ENCODE results near the gene SLC25A39. TPM values are rescaled to one million over a fixed set of nuclear protein-coding genes. Genes with fewer than 3 reads are reported as not detected.

The SLC25A39 gene
- total and polyA plus RNA-seq, 2 of the 13 experiments (the other 11 are each of a cell fraction or from before 2014, with no cell fraction given) = 144 to 151 TPM

DNA sequence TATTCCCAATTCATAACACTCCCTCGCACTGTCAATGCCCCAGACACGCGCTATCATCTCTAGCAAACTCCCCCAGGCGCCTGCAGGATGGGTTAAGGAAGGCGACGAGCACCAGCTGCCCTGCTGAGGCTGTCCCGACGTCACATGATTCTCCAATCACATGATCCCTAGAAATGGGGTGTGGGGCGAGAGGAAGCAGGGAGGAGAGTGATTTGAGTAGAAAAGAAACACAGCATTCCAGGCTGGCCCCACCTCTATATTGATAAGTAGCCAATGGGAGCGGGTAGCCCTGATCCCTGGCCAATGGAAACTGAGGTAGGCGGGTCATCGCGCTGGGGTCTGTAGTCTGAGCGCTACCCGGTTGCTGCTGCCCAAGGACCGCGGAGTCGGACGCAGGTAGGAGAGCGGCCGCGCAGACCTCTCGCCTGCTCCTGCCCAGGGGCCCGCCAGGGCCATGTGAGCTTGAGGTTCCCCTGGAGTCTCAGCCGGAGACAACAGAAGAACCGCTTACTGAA is 20.4 kb upstream of the SLC25A39 start, which contains the start of gene GRN (continued):
- TF ChIP-seq BCL3 (CRISPR knock-in tag; IDR thresholded peaks at IDR 0.05) (0 out of 2 replicates have a peak, but pooled peaks have one; percentile 40), BCL6 (CRISPR knock-in tag; IDR thresholded peaks at IDR 0.05) (peak; percentile 50), MLLT10 (CRISPR knock-in tag; IDR thresholded peaks at IDR 0.05) (no peak), HCFC1 (IDR thresholded peaks at IDR 0.05; ENCODE audit: low read depth, low read length) (peak; percentile 56; the same call in 1 of the 2 replicates), ZSCAN21 (CRISPR knock-in tag; IDR thresholded peaks at IDR 0.05; ENCODE audit: borderline replicate concordance) (no peak; the same call in 1 of the 2 replicates), RCOR2 (CRISPR knock-in tag; IDR thresholded peaks at IDR 0.05) (0 out of 2 replicates have a peak, but pooled peaks have one; percentile 35), NKX3-1 (CRISPR knock-in tag; IDR thresholded peaks at IDR 0.05) (no peak), PPARG (CRISPR knock-in tag; conservative IDR thresholded peaks at IDR 0.05) (0 out of 2 replicates have a peak, but pooled peaks have one; percentile 9), TBX3 (IDR thresholded peaks at IDR 0.05; ENCODE audit: borderline replicate concordance) (peak; percentile 12; the same call in 1 of the 2 replicates), ZNF354B (CRISPR knock-in tag; IDR thresholded peaks at IDR 0.05) (no peak), SP5 (CRISPR knock-in tag; IDR thresholded peaks at IDR 0.05; ENCODE audit: borderline replicate concordance, low read depth) (peak; percentile 60; the same call in 1 of the 2 replicates), ARHGAP35 (CRISPR knock-in tag; IDR thresholded peaks at IDR 0.05; ENCODE audit: borderline replicate concordance) (no peak), SAFB2 (CRISPR knock-in tag; IDR thresholded peaks at IDR 0.05; ENCODE audit: borderline replicate concordance, low read depth) (peak; percentile 78; the same call in 1 of the 2 replicates), CREM (IDR thresholded peaks at IDR 0.05) (peak; percentile 79), CREM (CRISPR knock-in tag; IDR thresholded peaks at IDR 0.05) (no peak; the same call in 1 of the 2 replicates), ZNF530 (CRISPR knock-in tag; IDR thresholded peaks at IDR 0.05; ENCODE audit: low read depth) (no peak), HOXA3 (CRISPR knock-in tag; IDR thresholded peaks at IDR 0.05) (peak; percentile 80; the same call in 1 of the 2 replicates), CHD2 (IDR thresholded peaks at IDR 0.05; ENCODE audit: low read depth, low read length) (no peak), RBM39 (IDR thresholded peaks at IDR 0.05; ENCODE audit: low read depth, low read length, poor library complexity, severe bottlenecking) (no peak), TRIM24 (CRISPR knock-in tag; IDR thresholded peaks at IDR 0.05) (no peak), ZBTB44 (CRISPR knock-in tag; IDR thresholded peaks at IDR 0.05) (peak; percentile 64; the same call in 1 of the 2 replicates), TEF (CRISPR knock-in tag; IDR thresholded peaks at IDR 0.05) (no peak), AGO1 (IDR thresholded peaks at IDR 0.05; ENCODE audit: low read depth, low read length, poor library complexity, severe bottlenecking) (peak; percentile 37), ATF7 (IDR thresholded peaks at IDR 0.05) (no peak), ATF7 (CRISPR knock-in tag; IDR thresholded peaks at IDR 0.05) (0 out of 2 replicates have a peak, but pooled peaks have one; percentile 15), ETS1 (CRISPR knock-in tag; IDR thresholded peaks at IDR 0.05) (no peak), BHLHE40 (IDR thresholded peaks at IDR 0.05; ENCODE audit: low read length) (no peak)
- TF ChIP-seq, protein P1, sequence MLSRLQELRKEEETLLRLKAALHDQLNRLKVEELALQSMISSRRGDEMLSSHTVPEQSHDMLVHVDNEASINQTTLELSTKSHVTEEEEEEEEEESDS (CRISPR knock-in tag; IDR thresholded peaks at IDR 0.05; ENCODE audit: borderline replicate concordance) = no peak
